Body of pancreas (tissue), 4 donors: ENCODE data around the gene WRNIP1.

Experiments used
- POLR2A ChIP-seq, 3 donors: fragments of 450-650 bp; IDR thresholded peaks; one replicate each; pipeline ENCODE4 v1.6.1; 2016; ENCODE audit warnings: antibody characterized with exemption in 3 of 3, mild to moderate bottlenecking in 2 of 3
- TF ChIP-seq, protein P1 (sequence below), 7 experiments: fragments of 450-650 bp in 4 of 7; fragments of 200-600 bp in 3 of 7; sonication (generic) in 3 of 7; IDR thresholded peaks; one replicate each; pipeline ENCODE4 v1.5.1; 2016 to 2019; ENCODE audit warnings: antibody characterized with exemption in 7 of 7

DNA sequence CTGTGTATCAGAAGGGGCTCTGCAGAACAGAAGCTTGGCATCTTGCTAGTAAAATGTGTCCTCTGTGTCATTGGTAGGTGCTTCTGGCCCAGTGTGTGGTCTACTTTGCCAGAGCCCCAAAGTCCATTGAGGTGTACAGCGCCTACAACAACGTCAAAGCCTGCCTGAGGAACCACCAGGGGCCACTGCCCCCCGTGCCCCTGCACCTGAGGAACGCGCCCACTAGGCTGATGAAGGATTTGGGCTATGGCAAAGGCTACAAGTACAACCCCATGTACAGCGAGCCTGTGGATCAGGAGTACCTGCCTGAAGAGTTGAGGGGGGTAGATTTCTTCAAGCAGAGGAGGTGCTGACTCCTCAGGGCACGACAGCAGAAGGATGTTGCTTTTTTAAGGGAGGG lies 19.7 kb downstream of the WRNIP1 start:
- TF ChIP-seq POLR2A (IDR thresholded peaks at IDR 0.05): no peak
- TF ChIP-seq, protein P1, sequence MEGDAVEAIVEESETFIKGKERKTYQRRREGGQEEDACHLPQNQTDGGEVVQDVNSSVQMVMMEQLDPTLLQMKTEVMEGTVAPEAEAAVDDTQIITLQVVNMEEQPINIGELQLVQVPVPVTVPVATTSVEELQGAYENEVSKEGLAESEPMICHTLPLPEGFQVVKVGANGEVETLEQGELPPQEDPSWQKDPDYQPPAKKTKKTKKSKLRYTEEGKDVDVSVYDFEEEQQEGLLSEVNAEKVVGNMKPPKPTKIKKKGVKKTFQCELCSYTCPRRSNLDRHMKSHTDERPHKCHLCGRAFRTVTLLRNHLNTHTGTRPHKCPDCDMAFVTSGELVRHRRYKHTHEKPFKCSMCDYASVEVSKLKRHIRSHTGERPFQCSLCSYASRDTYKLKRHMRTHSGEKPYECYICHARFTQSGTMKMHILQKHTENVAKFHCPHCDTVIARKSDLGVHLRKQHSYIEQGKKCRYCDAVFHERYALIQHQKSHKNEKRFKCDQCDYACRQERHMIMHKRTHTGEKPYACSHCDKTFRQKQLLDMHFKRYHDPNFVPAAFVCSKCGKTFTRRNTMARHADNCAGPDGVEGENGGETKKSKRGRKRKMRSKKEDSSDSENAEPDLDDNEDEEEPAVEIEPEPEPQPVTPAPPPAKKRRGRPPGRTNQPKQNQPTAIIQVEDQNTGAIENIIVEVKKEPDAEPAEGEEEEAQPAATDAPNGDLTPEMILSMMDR (IDR thresholded peaks at IDR 0.05): no peak
